ENCODE results near the gene TMX3.

The TMX3 gene

DNA sequence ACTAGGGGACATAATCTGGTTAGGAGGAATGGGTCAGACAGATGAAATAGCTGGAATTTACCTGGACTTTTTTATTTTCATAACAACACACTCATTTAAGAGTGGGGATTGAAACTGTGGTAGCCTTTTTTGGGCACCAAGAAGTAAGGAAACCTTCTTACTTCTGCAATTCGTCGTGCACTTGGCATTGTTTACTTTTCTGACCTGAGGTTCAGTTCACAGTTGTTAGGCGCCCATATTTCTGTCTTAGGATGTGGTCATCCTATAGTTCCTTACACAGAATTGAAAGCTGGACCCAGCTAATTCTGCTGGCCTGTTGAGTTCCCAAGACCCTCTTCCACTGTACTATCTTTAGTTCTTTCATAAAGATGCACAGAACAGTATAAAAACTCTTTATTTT is 72.9 kb downstream of the TMX3 start:
- H3K36me3 ChIP-seq (ENCODE audit: low read depth) = no peaks in the 10 kb centered on the region
- no peaks in the 10 kb centered on the region for H3K9me3 ChIP-seq (ENCODE audit: severe bottlenecking)
- DNase-seq (ENCODE audit: low spot score) (no peak), ATAC-seq (ENCODE audit: low read depth) (no peak)
- H3K4me1 ChIP-seq (ENCODE audit: insufficient read depth, poor library complexity, severe bottlenecking) = no peaks in the 10 kb centered on the region
- no peak overlapping the region for H3K27ac ChIP-seq (ENCODE audit: poor library complexity, severe bottlenecking)
- TF ChIP-seq, protein P1, sequence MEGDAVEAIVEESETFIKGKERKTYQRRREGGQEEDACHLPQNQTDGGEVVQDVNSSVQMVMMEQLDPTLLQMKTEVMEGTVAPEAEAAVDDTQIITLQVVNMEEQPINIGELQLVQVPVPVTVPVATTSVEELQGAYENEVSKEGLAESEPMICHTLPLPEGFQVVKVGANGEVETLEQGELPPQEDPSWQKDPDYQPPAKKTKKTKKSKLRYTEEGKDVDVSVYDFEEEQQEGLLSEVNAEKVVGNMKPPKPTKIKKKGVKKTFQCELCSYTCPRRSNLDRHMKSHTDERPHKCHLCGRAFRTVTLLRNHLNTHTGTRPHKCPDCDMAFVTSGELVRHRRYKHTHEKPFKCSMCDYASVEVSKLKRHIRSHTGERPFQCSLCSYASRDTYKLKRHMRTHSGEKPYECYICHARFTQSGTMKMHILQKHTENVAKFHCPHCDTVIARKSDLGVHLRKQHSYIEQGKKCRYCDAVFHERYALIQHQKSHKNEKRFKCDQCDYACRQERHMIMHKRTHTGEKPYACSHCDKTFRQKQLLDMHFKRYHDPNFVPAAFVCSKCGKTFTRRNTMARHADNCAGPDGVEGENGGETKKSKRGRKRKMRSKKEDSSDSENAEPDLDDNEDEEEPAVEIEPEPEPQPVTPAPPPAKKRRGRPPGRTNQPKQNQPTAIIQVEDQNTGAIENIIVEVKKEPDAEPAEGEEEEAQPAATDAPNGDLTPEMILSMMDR (IDR thresholded peaks at IDR 0.05; ENCODE audit: poor library complexity, severe bottlenecking) = no peak
- H3K27me3 ChIP-seq (ENCODE audit: insufficient read depth, poor library complexity, severe bottlenecking) = no peaks in the 10 kb centered on the region
- H3K4me3 ChIP-seq (ENCODE audit: severe bottlenecking) = no peak overlapping the region

DNA sequence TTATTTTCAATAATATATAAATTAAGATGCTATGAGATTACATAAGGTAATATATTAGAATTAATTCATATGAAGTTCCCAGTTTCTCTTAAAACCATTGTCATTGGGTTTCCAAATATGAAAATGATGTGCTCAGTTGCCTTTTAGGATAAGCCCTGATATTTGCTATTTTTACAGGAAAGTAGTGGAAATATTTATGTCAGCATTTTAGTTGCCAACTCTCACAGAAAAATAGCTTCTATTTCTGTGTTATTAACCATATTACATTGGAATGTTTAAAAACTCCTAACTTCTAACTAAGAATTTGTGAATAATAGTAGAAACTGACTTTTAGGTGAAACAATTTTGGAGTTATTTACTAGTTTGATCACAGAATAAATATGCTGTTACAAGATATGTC is 74.0 kb downstream of the TMX3 start:
- H3K36me3 ChIP-seq (ENCODE audit: low read depth) = no peaks in the 10 kb centered on the region
- H3K4me1 ChIP-seq (ENCODE audit: insufficient read depth, poor library complexity, severe bottlenecking) = no peaks in the 10 kb centered on the region
- H3K9me3 ChIP-seq (ENCODE audit: severe bottlenecking) = no peaks in the 10 kb centered on the region
- no peaks in the 10 kb centered on the region for H3K27me3 ChIP-seq (ENCODE audit: insufficient read depth, poor library complexity, severe bottlenecking)
- ATAC-seq (ENCODE audit: low read depth) (no peak), DNase-seq (ENCODE audit: low spot score) (no peak)
- H3K27ac ChIP-seq (ENCODE audit: poor library complexity, severe bottlenecking) = no peak overlapping the region
- TF ChIP-seq, protein P1 (IDR thresholded peaks at IDR 0.05; ENCODE audit: poor library complexity, severe bottlenecking) = no peak
- no peak overlapping the region for H3K4me3 ChIP-seq (ENCODE audit: severe bottlenecking)

DNA sequence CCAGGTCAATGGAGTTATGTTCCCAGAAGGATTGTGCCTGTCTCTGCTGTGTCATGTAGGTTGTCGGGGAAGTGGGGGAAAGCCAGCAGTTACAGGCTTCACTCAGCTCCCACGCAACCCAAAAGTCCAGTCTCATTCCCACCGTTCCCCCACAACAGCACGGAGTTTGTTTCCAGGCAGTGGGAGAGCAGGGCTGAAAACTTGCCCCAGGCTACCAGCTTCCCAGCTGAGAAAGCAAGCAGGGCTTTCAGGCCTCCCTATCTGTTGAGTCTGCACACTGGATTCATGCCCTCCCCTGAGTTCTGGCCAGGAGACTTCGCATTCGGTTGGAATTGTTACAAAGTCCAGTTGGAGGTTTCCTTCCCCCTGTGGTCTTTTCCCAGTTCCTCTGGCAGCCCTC is 76.3 kb downstream of the TMX3 start:
- TF ChIP-seq, protein P1 (IDR thresholded peaks at IDR 0.05; ENCODE audit: poor library complexity, severe bottlenecking) = no peak
- no peak overlapping the region for H3K27ac ChIP-seq (ENCODE audit: poor library complexity, severe bottlenecking)
- H3K9me3 ChIP-seq (ENCODE audit: severe bottlenecking) = no peaks in the 10 kb centered on the region
- no peaks in the 10 kb centered on the region for H3K4me1 ChIP-seq (ENCODE audit: insufficient read depth, poor library complexity, severe bottlenecking)
- no peak for DNase-seq (ENCODE audit: low spot score)
- H3K4me3 ChIP-seq (ENCODE audit: severe bottlenecking) = no peak overlapping the region
- ATAC-seq (ENCODE audit: low read depth) = no peak
- no peaks in the 10 kb centered on the region for H3K36me3 ChIP-seq (ENCODE audit: low read depth)
- no peaks in the 10 kb centered on the region for H3K27me3 ChIP-seq (ENCODE audit: insufficient read depth, poor library complexity, severe bottlenecking)

DNA sequence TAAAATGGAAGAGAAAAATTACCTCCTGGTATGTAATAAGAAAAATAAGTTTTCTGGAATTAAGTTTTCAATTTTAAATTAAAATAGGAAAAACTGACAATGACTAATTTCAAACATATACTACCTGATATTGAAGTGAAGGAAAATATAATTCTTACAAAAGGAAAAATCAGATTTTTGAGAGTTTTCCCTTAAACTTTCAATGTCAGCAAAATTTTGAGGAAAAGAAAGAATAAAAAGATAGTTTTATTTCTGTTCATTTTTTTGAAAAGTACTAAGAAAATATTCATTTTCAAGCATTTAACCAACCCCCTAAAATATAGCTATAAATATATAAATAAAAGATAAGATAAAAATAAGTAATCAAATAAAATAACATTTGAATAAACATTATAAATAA is 87.1 kb downstream of the TMX3 start:
- DNase-seq (ENCODE audit: low spot score) (no peak), ATAC-seq (ENCODE audit: low read depth) (no peak)
- no peaks in the 10 kb centered on the region for H3K4me1 ChIP-seq (ENCODE audit: insufficient read depth, poor library complexity, severe bottlenecking)
- TF ChIP-seq, protein P1 (IDR thresholded peaks at IDR 0.05; ENCODE audit: poor library complexity, severe bottlenecking) = no peak
- no peak overlapping the region for H3K27ac ChIP-seq (ENCODE audit: poor library complexity, severe bottlenecking)
- no peaks in the 10 kb centered on the region for H3K27me3 ChIP-seq (ENCODE audit: insufficient read depth, poor library complexity, severe bottlenecking)
- H3K36me3 ChIP-seq (ENCODE audit: low read depth) = no peaks in the 10 kb centered on the region
- no peaks in the 10 kb centered on the region for H3K9me3 ChIP-seq (ENCODE audit: severe bottlenecking)
- no peak overlapping the region for H3K4me3 ChIP-seq (ENCODE audit: severe bottlenecking)
